PC-9 (cell line): ENCODE data around the gene ENPP3.

Experiments used
- EZH2 ChIP-seq: fragments of 200-600 bp; sonication (generic); IDR thresholded peaks from 2 replicates; pipeline ENCODE4 v1.8.0; 2017; ENCODE audit warnings: antibody characterized with exemption, low read depth
- TF ChIP-seq, protein P1 (sequence below): fragments of 200-600 bp; sonication (generic); conservative IDR thresholded peaks from 2 replicates; pipeline ENCODE4 v1.6.1; 2017; ENCODE audit warnings: mixed run types, antibody characterized with exemption, mild to moderate bottlenecking, moderate library complexity

DNA sequence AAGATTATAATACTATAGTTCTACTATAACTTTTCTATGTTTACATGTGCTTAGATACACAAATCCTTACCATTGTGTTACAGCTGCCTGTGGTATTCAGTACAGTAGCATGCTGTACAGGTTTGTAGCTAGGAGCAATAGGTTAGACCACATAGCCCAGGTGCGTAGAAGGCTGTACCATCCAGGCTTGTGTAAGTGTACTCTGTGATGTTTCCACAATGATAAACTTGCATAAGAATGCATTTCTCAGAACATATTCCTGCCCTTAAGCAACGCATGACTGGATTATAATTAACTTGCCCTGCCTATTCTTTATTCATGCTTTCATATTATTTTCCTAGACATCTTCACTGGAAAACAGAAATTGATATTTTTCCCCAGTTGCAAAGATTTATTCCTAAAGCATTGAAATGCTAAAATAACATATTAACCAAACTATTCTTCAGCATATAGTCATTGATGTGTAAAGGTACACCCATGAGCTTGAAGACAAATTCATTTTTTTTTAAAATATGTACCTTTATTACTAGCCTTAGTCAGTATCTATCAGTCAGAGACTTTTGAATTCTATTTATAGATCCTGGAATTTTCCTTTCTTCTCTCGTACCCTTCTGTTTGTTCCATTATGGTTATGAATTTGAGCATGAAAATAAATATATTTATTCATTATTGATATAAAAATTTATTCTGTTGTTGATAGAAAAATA, 80.9 kb downstream of the ENPP3 start:
- TF ChIP-seq EZH2: no peak
- TF ChIP-seq, protein P1, sequence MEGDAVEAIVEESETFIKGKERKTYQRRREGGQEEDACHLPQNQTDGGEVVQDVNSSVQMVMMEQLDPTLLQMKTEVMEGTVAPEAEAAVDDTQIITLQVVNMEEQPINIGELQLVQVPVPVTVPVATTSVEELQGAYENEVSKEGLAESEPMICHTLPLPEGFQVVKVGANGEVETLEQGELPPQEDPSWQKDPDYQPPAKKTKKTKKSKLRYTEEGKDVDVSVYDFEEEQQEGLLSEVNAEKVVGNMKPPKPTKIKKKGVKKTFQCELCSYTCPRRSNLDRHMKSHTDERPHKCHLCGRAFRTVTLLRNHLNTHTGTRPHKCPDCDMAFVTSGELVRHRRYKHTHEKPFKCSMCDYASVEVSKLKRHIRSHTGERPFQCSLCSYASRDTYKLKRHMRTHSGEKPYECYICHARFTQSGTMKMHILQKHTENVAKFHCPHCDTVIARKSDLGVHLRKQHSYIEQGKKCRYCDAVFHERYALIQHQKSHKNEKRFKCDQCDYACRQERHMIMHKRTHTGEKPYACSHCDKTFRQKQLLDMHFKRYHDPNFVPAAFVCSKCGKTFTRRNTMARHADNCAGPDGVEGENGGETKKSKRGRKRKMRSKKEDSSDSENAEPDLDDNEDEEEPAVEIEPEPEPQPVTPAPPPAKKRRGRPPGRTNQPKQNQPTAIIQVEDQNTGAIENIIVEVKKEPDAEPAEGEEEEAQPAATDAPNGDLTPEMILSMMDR: no peak
